Measurements from ENCODE around the gene C2CD3. TPM values are rescaled to one million over a fixed set of nuclear protein-coding genes. Genes with fewer than 3 reads are reported as not detected.
"Not testable (repeated sequence)": the region's sequence is repeated elsewhere in the genome, so short reads cannot be mapped to it uniquely, and the experiment has no call there.

The C2CD3 gene
- total and polyA plus RNA-seq, 2 donors: 12.2 to 13.6 TPM

DNA sequence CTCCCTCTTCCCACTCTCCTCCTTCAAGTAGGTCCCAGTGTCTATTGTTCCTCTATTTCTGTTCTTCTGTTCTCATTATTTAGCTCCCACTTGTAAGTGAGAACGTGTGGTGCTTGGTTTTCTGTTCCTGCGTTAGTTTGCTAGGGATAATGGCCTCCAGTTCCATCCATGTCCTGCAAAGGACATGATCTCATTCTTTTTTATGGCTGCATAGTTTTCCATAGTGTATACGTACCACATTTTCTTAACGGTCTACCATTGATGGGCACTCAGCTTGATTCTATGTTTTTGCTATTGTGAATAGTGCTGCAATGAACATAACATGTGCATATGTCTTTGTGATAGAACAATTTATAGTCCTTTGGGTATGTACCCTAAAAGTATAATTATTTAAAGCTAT lies 26.2 kb downstream of the C2CD3 start:
- DNase-seq (ENCODE audit: low read depth in 6 of 9, low spot score in 9 of 9): no peak
- H3K27me3 ChIP-seq (ENCODE audit: control insufficient read depth in 2 of 2, insufficient read depth in 1 of 2, low read length in 1 of 2): no peaks in the 10 kb centered on the region
- H3K4me1 ChIP-seq (ENCODE audit: control insufficient read depth in 2 of 2, insufficient read depth in 2 of 2, low read length in 2 of 2): no peaks in the 10 kb centered on the region
- peaks cover 0 to 2% of the 10 kb centered on the region in 2 donors for H3K36me3 ChIP-seq (ENCODE audit: control insufficient read depth in 2 of 2, insufficient read depth in 2 of 2, low read length in 1 of 2)
- WGBS: 97% methylated on average over 4 of the region's 4 CpGs
- no peak overlapping the region for H3K4me3 ChIP-seq (ENCODE audit: low read length in 2 of 2)
- no peak overlapping the region for H3K27ac ChIP-seq (ENCODE audit: low read depth in 1 of 2, low read length in 1 of 2)
- H3K9me3 ChIP-seq (ENCODE audit: control insufficient read depth in 2 of 2, insufficient read depth in 1 of 2, low read length in 1 of 2): no peaks in the 10 kb centered on the region

DNA sequence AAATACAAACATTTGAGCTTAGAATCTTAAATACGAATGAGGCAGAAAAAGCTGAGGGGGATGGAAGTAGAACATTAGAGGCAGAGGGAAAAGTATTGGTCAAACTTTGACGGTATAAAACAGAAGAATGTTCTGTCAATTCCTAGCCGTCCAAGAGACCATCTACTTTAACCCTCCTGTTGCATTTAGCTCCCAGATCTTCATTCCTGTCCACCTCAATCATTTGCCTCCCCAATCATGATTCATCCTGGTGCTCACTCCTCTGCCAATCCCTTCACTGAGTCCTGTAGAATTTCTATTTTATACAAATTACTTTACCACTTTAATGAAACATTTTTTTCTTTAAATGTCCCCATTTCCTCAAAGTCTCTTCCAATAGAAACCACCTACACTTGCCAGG lies 28.2 kb downstream of the C2CD3 start:
- H3K27ac ChIP-seq (ENCODE audit: low read depth in 1 of 2, low read length in 1 of 2): no peak overlapping the region
- no peak for DNase-seq (ENCODE audit: low read depth in 6 of 9, low spot score in 9 of 9)
- no peak overlapping the region for H3K4me3 ChIP-seq (ENCODE audit: low read length in 2 of 2)
- H3K4me1 ChIP-seq (ENCODE audit: control insufficient read depth in 2 of 2, insufficient read depth in 2 of 2, low read length in 2 of 2): no peaks in the 10 kb centered on the region
- H3K36me3 ChIP-seq (ENCODE audit: control insufficient read depth in 2 of 2, insufficient read depth in 2 of 2, low read length in 1 of 2): peaks cover 7 to 15% of the 10 kb centered on the region in 2 donors
- no peaks in the 10 kb centered on the region for H3K27me3 ChIP-seq (ENCODE audit: control insufficient read depth in 2 of 2, insufficient read depth in 1 of 2, low read length in 1 of 2)
- no peaks in the 10 kb centered on the region for H3K9me3 ChIP-seq (ENCODE audit: control insufficient read depth in 2 of 2, insufficient read depth in 1 of 2, low read length in 1 of 2)
- WGBS: 97% methylated on average over 3 of the region's 3 CpGs

DNA sequence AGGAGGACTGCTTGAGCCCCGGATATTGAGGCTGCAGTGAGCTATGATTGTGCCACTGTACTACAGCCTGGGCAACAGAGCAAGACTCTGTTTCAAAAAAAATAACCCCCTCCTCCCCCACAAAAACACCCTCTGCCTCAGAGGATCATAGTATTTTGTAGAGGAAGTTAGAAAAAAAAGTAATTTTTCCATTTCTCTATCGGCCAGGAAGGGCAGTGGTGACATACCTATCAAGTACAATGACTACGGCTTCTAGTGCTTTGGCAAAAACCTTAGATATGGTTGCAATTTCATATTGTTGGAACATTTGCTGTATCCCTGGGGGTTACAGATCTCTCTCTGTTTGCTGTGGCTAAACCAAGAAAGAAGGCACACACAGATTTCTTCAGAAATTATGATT lies 28.9 kb downstream of the C2CD3 start:
- H3K4me3 ChIP-seq (ENCODE audit: low read length in 2 of 2): no peak overlapping the region
- 90% methylated on average over 3 of the region's 3 CpGs for WGBS
- DNase-seq (ENCODE audit: low read depth in 6 of 9, low spot score in 9 of 9): no peak
- H3K27ac ChIP-seq (ENCODE audit: low read depth in 1 of 2, low read length in 1 of 2): no peak overlapping the region
- H3K27me3 ChIP-seq (ENCODE audit: control insufficient read depth in 2 of 2, insufficient read depth in 1 of 2, low read length in 1 of 2): no peaks in the 10 kb centered on the region
- peaks cover 7 to 19% of the 10 kb centered on the region in 2 donors for H3K36me3 ChIP-seq (ENCODE audit: control insufficient read depth in 2 of 2, insufficient read depth in 2 of 2, low read length in 1 of 2)
- no peaks in the 10 kb centered on the region for H3K9me3 ChIP-seq (ENCODE audit: control insufficient read depth in 2 of 2, insufficient read depth in 1 of 2, low read length in 1 of 2)
- no peaks in the 10 kb centered on the region for H3K4me1 ChIP-seq (ENCODE audit: control insufficient read depth in 2 of 2, insufficient read depth in 2 of 2, low read length in 2 of 2)

DNA sequence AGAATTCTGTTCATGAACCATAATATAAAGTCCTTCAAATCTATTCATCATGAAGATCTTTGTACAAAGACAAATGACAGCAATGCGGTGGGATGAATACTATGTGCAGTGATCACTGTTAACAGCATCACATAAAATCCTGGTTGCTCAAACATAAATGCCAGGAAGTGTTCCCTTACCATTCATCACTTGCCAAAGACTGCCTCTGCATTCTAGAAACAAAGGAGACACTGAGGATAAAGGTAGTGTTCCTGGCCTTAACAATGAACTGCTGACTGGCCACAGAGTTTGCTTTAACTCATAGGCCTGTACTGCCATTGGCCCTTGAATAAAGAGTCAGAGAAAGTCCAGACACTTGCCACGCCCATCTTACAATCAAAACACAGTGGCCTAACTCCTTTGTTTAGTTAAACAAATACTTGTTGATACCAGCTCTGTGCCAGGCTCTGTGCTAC lies 29.5 kb downstream of the C2CD3 start:
- 97% methylated on average over 2 of the region's 2 CpGs for WGBS
- H3K36me3 ChIP-seq (ENCODE audit: control insufficient read depth in 2 of 2, insufficient read depth in 2 of 2, low read length in 1 of 2): peaks cover 10 to 25% of the 10 kb centered on the region in 2 donors
- H3K9me3 ChIP-seq (ENCODE audit: control insufficient read depth in 2 of 2, insufficient read depth in 1 of 2, low read length in 1 of 2): no peaks in the 10 kb centered on the region
- H3K27me3 ChIP-seq (ENCODE audit: control insufficient read depth in 2 of 2, insufficient read depth in 1 of 2, low read length in 1 of 2): no peaks in the 10 kb centered on the region
- H3K27ac ChIP-seq (ENCODE audit: low read depth in 1 of 2, low read length in 1 of 2): no peak overlapping the region
- DNase-seq (ENCODE audit: low read depth in 6 of 9, low spot score in 9 of 9): no peak
- no peaks in the 10 kb centered on the region for H3K4me1 ChIP-seq (ENCODE audit: control insufficient read depth in 2 of 2, insufficient read depth in 2 of 2, low read length in 2 of 2)
- H3K4me3 ChIP-seq (ENCODE audit: low read length in 2 of 2): no peak overlapping the region

DNA sequence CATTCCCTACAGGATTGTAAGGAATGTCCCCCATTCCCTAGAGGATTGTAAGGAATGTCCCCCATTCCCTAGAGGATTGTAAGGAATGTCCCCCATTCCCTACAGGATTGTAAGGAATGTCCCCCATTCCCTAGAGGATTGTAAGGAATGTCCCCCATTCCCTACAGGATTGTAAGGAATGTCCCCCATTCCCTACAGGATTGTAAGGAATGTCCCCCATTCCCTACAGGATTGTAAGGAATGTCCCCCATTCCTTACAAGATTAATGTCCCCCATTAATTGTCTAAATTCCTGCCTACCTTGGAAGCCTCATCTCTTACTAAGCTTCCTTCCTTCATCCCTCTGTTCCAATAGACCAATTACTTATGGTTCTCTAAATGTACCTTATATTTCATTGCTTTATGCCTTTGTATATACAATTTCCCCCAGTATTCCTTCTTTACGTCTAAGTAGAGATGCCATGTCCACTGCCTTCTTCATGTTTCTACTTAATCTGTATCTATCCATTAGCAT lies 30.8 kb downstream of the C2CD3 start:
- not testable (repeated sequence) for DNase-seq (ENCODE audit: low read depth in 6 of 9, low spot score in 9 of 9); H3K4me3 ChIP-seq (ENCODE audit: low read length in 2 of 2); H3K9me3 ChIP-seq (ENCODE audit: control insufficient read depth in 2 of 2, insufficient read depth in 1 of 2, low read length in 1 of 2); H3K27me3 ChIP-seq (ENCODE audit: control insufficient read depth in 2 of 2, insufficient read depth in 1 of 2, low read length in 1 of 2); H3K27ac ChIP-seq (ENCODE audit: low read depth in 1 of 2, low read length in 1 of 2); H3K4me1 ChIP-seq (ENCODE audit: control insufficient read depth in 2 of 2, insufficient read depth in 2 of 2, low read length in 2 of 2)
- 100% methylated on average over 1 of the region's 1 CpG for WGBS
- H3K36me3 ChIP-seq (ENCODE audit: control insufficient read depth in 2 of 2, insufficient read depth in 2 of 2, low read length in 1 of 2): peaks cover 12 to 37% of the 10 kb centered on the region in 2 donors

DNA sequence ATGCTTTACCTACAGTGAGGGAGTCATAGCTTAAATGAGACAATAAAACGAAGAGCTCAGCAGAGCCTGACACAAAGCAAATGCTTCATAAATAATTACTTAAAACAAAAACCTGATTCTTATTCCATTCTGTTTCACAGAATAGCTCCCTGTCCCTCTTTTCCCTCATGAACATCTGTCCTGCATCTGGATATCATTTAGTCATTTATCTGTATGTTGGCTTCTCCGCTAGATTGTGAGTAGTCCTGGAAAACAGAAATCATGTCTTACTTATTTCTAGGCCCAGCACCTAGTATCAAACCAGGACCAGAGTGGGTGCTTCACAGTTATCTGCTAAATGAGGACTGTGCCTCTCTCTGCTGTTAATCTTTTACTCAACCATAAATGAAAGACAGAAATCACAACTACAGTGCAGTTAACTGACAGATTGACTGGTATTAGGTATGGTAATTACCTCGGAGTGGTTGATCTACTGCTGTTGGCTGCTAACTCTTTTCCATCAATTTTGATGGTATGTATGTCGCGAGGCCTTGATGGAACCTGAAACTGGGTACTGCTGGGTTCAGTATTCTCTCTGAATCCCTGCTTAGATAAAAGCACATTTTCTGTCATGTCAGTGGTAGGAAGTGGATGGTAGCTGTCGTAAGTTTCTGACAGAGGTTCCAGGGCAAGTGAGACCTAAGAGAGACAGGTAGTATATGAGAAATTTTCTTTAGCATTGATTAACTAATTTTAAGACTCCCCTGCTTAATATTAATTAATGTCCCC lies 31.5 kb downstream of the C2CD3 start:
- WGBS: 98% methylated on average over 6 of the region's 6 CpGs
- no peak for DNase-seq (ENCODE audit: low read depth in 6 of 9, low spot score in 9 of 9)
- Histone ChIP-seq H3K36me3 (ENCODE audit: control insufficient read depth in 2 of 2, insufficient read depth in 2 of 2, low read length in 1 of 2) (peaks cover 9 to 37% of the 10 kb centered on the region in 2 donors), H3K4me1 (ENCODE audit: control insufficient read depth in 2 of 2, insufficient read depth in 2 of 2, low read length in 2 of 2) (no peaks in the 10 kb centered on the region), H3K4me3 (ENCODE audit: low read length in 2 of 2) (no peak overlapping the region), H3K27me3 (ENCODE audit: control insufficient read depth in 2 of 2, insufficient read depth in 1 of 2, low read length in 1 of 2) (no peaks in the 10 kb centered on the region), H3K9me3 (ENCODE audit: control insufficient read depth in 2 of 2, insufficient read depth in 1 of 2, low read length in 1 of 2) (no peaks in the 10 kb centered on the region), H3K27ac (ENCODE audit: low read depth in 1 of 2, low read length in 1 of 2) (no peak overlapping the region)

DNA sequence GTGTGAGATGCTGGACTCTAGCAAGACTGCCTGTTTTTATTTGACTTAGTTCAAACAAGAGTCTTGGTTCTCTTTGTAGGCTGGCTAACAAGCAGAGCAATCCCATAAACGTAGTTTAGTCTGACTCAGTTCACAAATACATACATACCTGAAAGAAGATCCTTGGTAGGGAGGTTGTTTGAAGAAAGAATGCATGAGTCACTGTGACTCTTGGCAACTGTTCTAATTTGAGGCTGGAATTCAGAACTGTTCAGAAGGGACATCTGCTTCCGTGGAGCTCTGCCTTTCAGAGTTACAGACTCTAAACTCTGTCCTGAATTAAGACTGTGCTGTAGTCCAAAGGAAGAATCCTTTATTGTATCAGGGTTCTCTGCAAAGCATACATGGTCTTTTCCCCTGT lies 32.2 kb downstream of the C2CD3 start:
- H3K27ac ChIP-seq (ENCODE audit: low read depth in 1 of 2, low read length in 1 of 2): no peak overlapping the region
- 90% methylated on average over 2 of the region's 2 CpGs for WGBS
- no peaks in the 10 kb centered on the region for H3K9me3 ChIP-seq (ENCODE audit: control insufficient read depth in 2 of 2, insufficient read depth in 1 of 2, low read length in 1 of 2)
- H3K36me3 ChIP-seq (ENCODE audit: control insufficient read depth in 2 of 2, insufficient read depth in 2 of 2, low read length in 1 of 2): peaks cover 9 to 39% of the 10 kb centered on the region in 2 donors
- H3K4me3 ChIP-seq (ENCODE audit: low read length in 2 of 2): no peak overlapping the region
- no peaks in the 10 kb centered on the region for H3K4me1 ChIP-seq (ENCODE audit: control insufficient read depth in 2 of 2, insufficient read depth in 2 of 2, low read length in 2 of 2)
- DNase-seq (ENCODE audit: low read depth in 6 of 9, low spot score in 9 of 9): peak in 1 of 9 donors; percentile 16
- no peaks in the 10 kb centered on the region for H3K27me3 ChIP-seq (ENCODE audit: control insufficient read depth in 2 of 2, insufficient read depth in 1 of 2, low read length in 1 of 2)

DNA sequence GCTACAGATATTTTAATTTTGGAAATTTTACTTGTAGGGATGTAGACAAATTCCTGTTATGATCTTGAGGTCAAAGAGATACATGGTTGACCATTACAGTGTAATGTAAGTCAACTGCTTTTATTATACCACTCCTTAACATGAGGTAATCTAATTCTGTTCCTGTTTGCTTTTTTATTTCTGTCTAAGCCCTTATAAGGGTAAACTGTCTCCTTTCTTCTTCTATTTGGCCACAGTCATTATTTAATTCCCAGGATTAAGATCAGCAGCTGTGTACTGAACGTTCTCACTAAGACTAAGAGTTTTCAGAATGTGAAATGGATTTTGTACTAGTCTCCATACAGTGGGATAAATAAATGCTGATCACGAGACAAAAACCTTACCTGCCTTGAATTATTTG lies 32.8 kb downstream of the C2CD3 start:
- peaks cover 9 to 45% of the 10 kb centered on the region in 2 donors for H3K36me3 ChIP-seq (ENCODE audit: control insufficient read depth in 2 of 2, insufficient read depth in 2 of 2, low read length in 1 of 2)
- no peaks in the 10 kb centered on the region for H3K9me3 ChIP-seq (ENCODE audit: control insufficient read depth in 2 of 2, insufficient read depth in 1 of 2, low read length in 1 of 2)
- H3K4me1 ChIP-seq (ENCODE audit: control insufficient read depth in 2 of 2, insufficient read depth in 2 of 2, low read length in 2 of 2): no peaks in the 10 kb centered on the region
- no peak overlapping the region for H3K4me3 ChIP-seq (ENCODE audit: low read length in 2 of 2)
- DNase-seq (ENCODE audit: low read depth in 6 of 9, low spot score in 9 of 9): no peak
- WGBS: 93% methylated on average over 2 of the region's 2 CpGs
- H3K27me3 ChIP-seq (ENCODE audit: control insufficient read depth in 2 of 2, insufficient read depth in 1 of 2, low read length in 1 of 2): no peaks in the 10 kb centered on the region
- H3K27ac ChIP-seq (ENCODE audit: low read depth in 1 of 2, low read length in 1 of 2): no peak overlapping the region

DNA sequence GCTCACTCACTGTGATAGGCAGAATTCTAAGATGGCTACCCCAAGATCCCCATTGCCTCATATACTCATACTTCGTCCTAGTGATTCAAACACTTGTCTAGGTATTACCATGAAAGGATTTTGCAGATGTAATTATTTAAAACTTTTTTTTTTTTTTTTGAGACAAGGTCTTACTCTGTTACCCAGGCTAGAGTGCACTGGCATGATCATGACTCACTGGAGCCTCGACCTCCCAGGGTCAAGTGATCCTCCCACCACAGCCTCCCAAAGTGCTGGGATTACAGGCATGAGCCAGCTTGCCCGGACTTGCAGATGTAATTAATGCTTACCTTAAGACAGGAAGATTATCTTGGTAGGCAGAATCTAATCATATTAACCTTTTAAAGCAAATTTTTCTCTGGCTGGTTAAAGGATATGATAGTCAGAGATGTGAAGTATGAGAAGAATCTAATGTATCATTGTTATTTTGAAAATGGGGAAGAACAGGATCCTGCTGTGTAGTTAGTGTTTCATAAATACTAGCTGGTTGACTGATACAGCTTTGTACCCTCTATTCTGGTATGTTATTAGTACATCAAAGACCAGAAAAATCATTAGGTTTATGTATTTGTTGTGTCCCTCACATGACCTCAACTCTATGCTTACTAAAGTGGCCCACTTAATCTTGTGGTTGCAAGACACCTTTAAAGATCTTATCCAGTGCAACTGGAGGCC lies 35.5 kb downstream of the C2CD3 start:
- Histone ChIP-seq H3K36me3 (ENCODE audit: control insufficient read depth in 2 of 2, insufficient read depth in 2 of 2, low read length in 1 of 2) (peaks cover 14 to 60% of the 10 kb centered on the region in 2 donors), H3K27me3 (ENCODE audit: control insufficient read depth in 2 of 2, insufficient read depth in 1 of 2, low read length in 1 of 2) (no peaks in the 10 kb centered on the region), H3K27ac (ENCODE audit: low read depth in 1 of 2, low read length in 1 of 2) (no peak overlapping the region), H3K9me3 (ENCODE audit: control insufficient read depth in 2 of 2, insufficient read depth in 1 of 2, low read length in 1 of 2) (no peaks in the 10 kb centered on the region), H3K4me3 (ENCODE audit: low read length in 2 of 2) (no peak overlapping the region), H3K4me1 (ENCODE audit: control insufficient read depth in 2 of 2, insufficient read depth in 2 of 2, low read length in 2 of 2) (no peaks in the 10 kb centered on the region)
- no peak for DNase-seq (ENCODE audit: low read depth in 6 of 9, low spot score in 9 of 9)
- 98% methylated on average over 3 of the region's 3 CpGs for WGBS
